Testis (tissue), 2 donors: ENCODE measurements around the gene CTAG1A.

ENCODE experiments used
- POLR2A ChIP-seq: fragments of 450-650 bp; IDR thresholded peaks from one replicate; pipeline ENCODE4 v1.6.1; 2017; ENCODE audit warnings: antibody characterized with exemption, mild to moderate bottlenecking, moderate library complexity
- TF ChIP-seq, protein P1 (sequence below), 3 experiments: fragments of 450-650 bp in 2 of 3; fragments of 200-600 bp in 1 of 3; sonication (generic) in 1 of 3; IDR thresholded peaks; one replicate each; pipeline ENCODE4 v1.5.1; 2016 to 2019; ENCODE audit warnings: antibody characterized with exemption in 3 of 3, mild to moderate bottlenecking in 2 of 3, moderate library complexity in 1 of 3

- TF ChIP-seq, protein P1, sequence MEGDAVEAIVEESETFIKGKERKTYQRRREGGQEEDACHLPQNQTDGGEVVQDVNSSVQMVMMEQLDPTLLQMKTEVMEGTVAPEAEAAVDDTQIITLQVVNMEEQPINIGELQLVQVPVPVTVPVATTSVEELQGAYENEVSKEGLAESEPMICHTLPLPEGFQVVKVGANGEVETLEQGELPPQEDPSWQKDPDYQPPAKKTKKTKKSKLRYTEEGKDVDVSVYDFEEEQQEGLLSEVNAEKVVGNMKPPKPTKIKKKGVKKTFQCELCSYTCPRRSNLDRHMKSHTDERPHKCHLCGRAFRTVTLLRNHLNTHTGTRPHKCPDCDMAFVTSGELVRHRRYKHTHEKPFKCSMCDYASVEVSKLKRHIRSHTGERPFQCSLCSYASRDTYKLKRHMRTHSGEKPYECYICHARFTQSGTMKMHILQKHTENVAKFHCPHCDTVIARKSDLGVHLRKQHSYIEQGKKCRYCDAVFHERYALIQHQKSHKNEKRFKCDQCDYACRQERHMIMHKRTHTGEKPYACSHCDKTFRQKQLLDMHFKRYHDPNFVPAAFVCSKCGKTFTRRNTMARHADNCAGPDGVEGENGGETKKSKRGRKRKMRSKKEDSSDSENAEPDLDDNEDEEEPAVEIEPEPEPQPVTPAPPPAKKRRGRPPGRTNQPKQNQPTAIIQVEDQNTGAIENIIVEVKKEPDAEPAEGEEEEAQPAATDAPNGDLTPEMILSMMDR (IDR thresholded peaks at IDR 0.05): no peak
- TF ChIP-seq POLR2A: no peak
Measured at GRCh38 chrX:154607370-154607769, 22.4 kb downstream of the CTAG1A start.
